22Rv1 (cell line): Measurements from ENCODE around the gene TTC21B.

Source experiments
- H3K27ac ChIP-seq: fragments of 450-650 bp; 2 replicates; pipeline ENCODE4 v1.5.1; 2017
- CTCF ChIP-seq: fragments of 450-650 bp; IDR thresholded peaks from 2 replicates; pipeline ENCODE4 v1.5.1; 2017; ENCODE audit warnings: mild to moderate bottlenecking
- ZFX ChIP-seq: fragments of 450-650 bp; IDR thresholded peaks from 2 replicates; pipeline ENCODE4 v1.6.1; 2017; ENCODE audit warnings: antibody characterized with exemption, borderline replicate concordance

TTC21B gene

GRCh38 chr2:165905269-165905668, 48.3 kb downstream of the TTC21B start:
- TF ChIP-seq ZFX, result no peak
- no peak for TF ChIP-seq CTCF
- H3K27ac ChIP-seq, result no peak overlapping the region

GRCh38 chr2:165904432-165904831, 49.1 kb downstream of the TTC21B start:
- TF ChIP-seq CTCF, result no peak
- no peak overlapping the region for H3K27ac ChIP-seq

- TF ChIP-seq CTCF, result no peak
- no peak for TF ChIP-seq ZFX
- H3K27ac ChIP-seq, result no peak overlapping the region
Measured at GRCh38 chr2:165903406-165903805, 50.2 kb downstream of the TTC21B start.

GRCh38 chr2:165902934-165903333, 50.6 kb downstream of the TTC21B start:
- TF ChIP-seq ZFX (no peak), CTCF (no peak)

GRCh38 chr2:165901620-165902298, 51.8 kb downstream of the TTC21B start:
- TF ChIP-seq ZFX (no peak), CTCF (no peak)
- no peak overlapping the region for H3K27ac ChIP-seq

More at GRCh38 chr2:165902934-165903333, 50.6 kb downstream of the TTC21B start:
- H3K27ac ChIP-seq, result no peak overlapping the region

- no peak for TF ChIP-seq ZFX
- no peak for TF ChIP-seq CTCF
- no peak overlapping the region for H3K27ac ChIP-seq
Measured at GRCh38 chr2:165899311-165899710, 54.3 kb downstream of the TTC21B start.

- no peak overlapping the region for H3K27ac ChIP-seq
- no peak for TF ChIP-seq CTCF
- no peak for TF ChIP-seq ZFX
Measured at GRCh38 chr2:165898381-165898780, 55.2 kb downstream of the TTC21B start.
